HepG2 (cell line): ENCODE data around the gene ATAD1. TPM values are rescaled to one million over a fixed set of nuclear protein-coding genes. Genes with fewer than 3 reads are reported as not detected.
A peak's percentile ranks its signal among the peaks of the same experiment; 100 is the strongest.

Experiments
- ATAC-seq: fragments of 200-7000 bp; cut with Tn5 transposase; 3 replicates; pipeline ENCODE4 v1.9.1; 2020; ENCODE audit warnings: mild to moderate bottlenecking, moderate library complexity
- BruUV-seq: library from RNA; stranded (reverse); fragments of 400-500 nt; replicated peaks from 2 replicates; lab custom pipeline; 2021; lab: Mats Ljungman, UMichigan
- CTCF ChIA-PET: fragments of 300-600 bp; formaldehyde crosslinking; extraction: SDS; loops from one replicate; lab custom pipeline; 2021; ENCODE audit warnings: low total read pairs, inconsistent platforms, low intra/inter-chr PET ratio; lab: Yijun Ruan, JAX
- POLR2A ChIA-PET: fragments of 350-600 bp; sonication (Branson Sonifier 250); formaldehyde crosslinking; loops from one replicate; lab custom pipeline; 2020; ENCODE audit warnings: antibody characterized with exemption, inconsistent platforms; lab: Yijun Ruan, JAX
- DNase-seq: peaks from one replicate; pipeline ENCODE4 v3.0.0-alpha.2; 2015; ENCODE audit warnings: low spot score
- FAIRE-seq: peaks from 3 replicates; lab custom pipeline; 2011; peaks lifted over from hg19 to GRCh38; lab: Jason Lieb, UNC
- H2AFZ ChIP-seq: one replicate; pipeline ENCODE4 v1.6.1; 2011; ENCODE audit warnings: low read length, inconsistent platforms
- H3K27ac ChIP-seq: fragments of 300-600 bp; 3 replicates; pipeline ENCODE4 v1.8.0; 2011; ENCODE audit warnings: mixed run types, mild to moderate bottlenecking, mixed read lengths, low read length, inconsistent platforms; ENCODE audit not compliant: insufficient read depth; ENCODE audit errors: extremely low read length
- H3K27me3 ChIP-seq, 2 experiments: fragments of 200-600 bp in 1 of 2; 2 replicates in 1 of 2; 3 replicates in 1 of 2; pipeline versions ENCODE4 v1.6.0 to v1.8.0; 2011; ENCODE audit warnings: low read length in 2 of 2, mild to moderate bottlenecking in 2 of 2, moderate library complexity in 2 of 2, inconsistent platforms in 1 of 2; ENCODE audit not compliant: insufficient read depth in 2 of 2, control insufficient read depth in 1 of 2
- H3K36me3 ChIP-seq, 2 experiments: fragments of 200-600 bp in 1 of 2; replicated peaks in 1 of 2; 2 replicates in 1 of 2; 3 replicates in 1 of 2; pipeline versions ENCODE4 v1.5.1 to v1.8.0; 2011; ENCODE audit warnings: low read length in 2 of 2, inconsistent platforms in 1 of 2; ENCODE audit not compliant: insufficient read depth in 2 of 2, control insufficient read depth in 1 of 2
- H3K4me1 ChIP-seq: 2 replicates; pipeline ENCODE4 v1.5.1; 2012; ENCODE audit warnings: low read length, inconsistent platforms; ENCODE audit not compliant: insufficient read depth
- H3K4me2 ChIP-seq: 2 replicates; pipeline ENCODE4 v1.6.0; 2011; ENCODE audit warnings: low read depth, low read length, inconsistent platforms
- H3K4me3 ChIP-seq, 3 experiments: fragments of 200-600 bp in 1 of 3; sonication (generic), shearing (Covaris generic) in 1 of 3; replicated peaks in 1 of 3; 2 replicates each; pipeline ENCODE4 v1.5.1; 2011 to 2016; ENCODE audit warnings: low read length in 3 of 3, inconsistent platforms in 2 of 3, low read depth in 2 of 3, mild to moderate bottlenecking in 2 of 3, control low read depth in 1 of 3, mixed read lengths in 1 of 3; ENCODE audit not compliant: insufficient read depth in 1 of 3
- H3K79me2 ChIP-seq: one replicate; pipeline ENCODE4 v1.6.1; 2011; ENCODE audit warnings: low read length, inconsistent platforms; ENCODE audit not compliant: insufficient read depth
- H3K9ac ChIP-seq: 2 replicates; pipeline ENCODE4 v1.6.0; 2011; ENCODE audit warnings: mild to moderate bottlenecking, low read depth, low read length, inconsistent platforms; ENCODE audit not compliant: insufficient read depth
- H3K9me3 ChIP-seq: 2 replicates; pipeline ENCODE4 v1.5.1; 2012; ENCODE audit warnings: mild to moderate bottlenecking, low read length
- H4K20me1 ChIP-seq: 2 replicates; pipeline ENCODE4 v1.6.0; 2011; ENCODE audit warnings: inconsistent platforms, mild to moderate bottlenecking, low read length, moderate library complexity; ENCODE audit not compliant: insufficient read depth
- ATF7 ChIP-seq, 2 experiments: fragments of 450-650 bp in 1 of 2; sonication (generic) in 1 of 2; formaldehyde crosslinking in 1 of 2; IDR thresholded peaks; 2 replicates each; pipeline versions ENCODE4 v1.4.0 to v1.6.1; 2016 to 2020; ENCODE audit warnings: antibody characterized with exemption in 1 of 2, mild to moderate bottlenecking in 1 of 2, missing genetic modification reagents in 1 of 2
- CREB1 ChIP-seq, 2 experiments: fragments of 450-650 bp in 1 of 2; IDR thresholded peaks; 2 replicates each; pipeline ENCODE4 v1.6.1; 2016 to 2017; ENCODE audit warnings: control low read depth in 1 of 2, mild to moderate bottlenecking in 1 of 2, missing compliant biosample characterization in 1 of 2, missing genetic modification characterization in 1 of 2
- FOSL2 ChIP-seq: sonication (generic); formaldehyde crosslinking; IDR thresholded peaks from 2 replicates; pipeline ENCODE4 v1.4.0; 2020; ENCODE audit warnings: missing genetic modification reagents
- KLF6 ChIP-seq: IDR thresholded peaks from 2 replicates; pipeline ENCODE4 v1.8.0; 2016; ENCODE audit warnings: missing biosample characterization, missing genetic modification reagents
- NONO ChIP-seq, 2 experiments: fragments of 450-650 bp in 1 of 2; sonication (generic) in 1 of 2; formaldehyde crosslinking in 1 of 2; IDR thresholded peaks in 1 of 2; conservative IDR thresholded peaks in 1 of 2; 2 replicates each; pipeline versions ENCODE4 v1.6.1 to v1.8.0; 2017 to 2022; ENCODE audit warnings: mild to moderate bottlenecking in 1 of 2, missing genetic modification reagents in 1 of 2, moderate library complexity in 1 of 2
- ZNF136 ChIP-seq: sonication (generic); formaldehyde crosslinking; IDR thresholded peaks from 2 replicates; pipeline ENCODE4 v1.8.1; 2022; ENCODE audit warnings: low read depth, mild to moderate bottlenecking, moderate library complexity, missing genetic modification reagents
- ZNF672 ChIP-seq: sonication (generic); formaldehyde crosslinking; IDR thresholded peaks from 2 replicates; pipeline ENCODE4 v1.8.1; 2022; ENCODE audit warnings: missing genetic modification reagents
- ZNF891 ChIP-seq: sonication (generic); formaldehyde crosslinking; IDR thresholded peaks from 2 replicates; pipeline ENCODE4 v1.5.0; 2020; ENCODE audit warnings: mild to moderate bottlenecking, missing genetic modification reagents
- WGBS: methylation state at CpG from one replicate; pipeline ENCODE4 v1.1.6; 2017; ENCODE audit warnings: low lambda C conversion rate; 5-methylcytosine and 5-hydroxymethylcytosine counted together
- in situ Hi-C: cut with HindIII; loops from 2 replicates; pipeline ENCODE4 v1.10.0; 2017; ENCODE audit warnings: low pct_unique_long_range_greater_than_20kb; ENCODE audit not compliant: extremely low pct_ligation_motif_present
- intact Hi-C: fragments of 100-400 bp; cut with micrococcal nuclease; formaldehyde crosslinking; loops from one replicate; pipeline ENCODE4 v1.10.0; 2022; ENCODE audit not compliant: unreplicated experiment
- polyA plus RNA-seq, 8 experiments: library from polyadenylated mRNA; depleted of rRNA in 3 of 8; stranded (reverse) in 7 of 8; unstranded in 1 of 8; fragments of >200 nt; fragmentation: Illumina TruSeq in 4 of 8; extraction: Trizol in 4 of 8; gene quantifications; 2 replicates each; pipeline versions ENCODE4 v1.2.1 to v1.2.3, GENCODE V29; 2011 to 2016; ENCODE audit warnings: low read depth in 4 of 8, missing spikeins in 1 of 8, mixed read lengths in 1 of 8; ENCODE audit not compliant: insufficient read depth in 1 of 8
- total RNA-seq, 5 experiments: library from RNA; depleted of rRNA; stranded (reverse); fragments of >200 nt; fragmentation: Illumina TruSeq; extraction: Trizol; gene quantifications; 2 replicates each; pipeline ENCODE4 v1.2.3, GENCODE V29; 2016; ENCODE audit warnings: low read depth in 1 of 5

ATAD1 gene
- total and polyA plus RNA-seq, 2 of the 13 experiments (the other 11 are each of a cell fraction or from before 2014, with no cell fraction given) = 14.9 to 28.2 TPM

DNA sequence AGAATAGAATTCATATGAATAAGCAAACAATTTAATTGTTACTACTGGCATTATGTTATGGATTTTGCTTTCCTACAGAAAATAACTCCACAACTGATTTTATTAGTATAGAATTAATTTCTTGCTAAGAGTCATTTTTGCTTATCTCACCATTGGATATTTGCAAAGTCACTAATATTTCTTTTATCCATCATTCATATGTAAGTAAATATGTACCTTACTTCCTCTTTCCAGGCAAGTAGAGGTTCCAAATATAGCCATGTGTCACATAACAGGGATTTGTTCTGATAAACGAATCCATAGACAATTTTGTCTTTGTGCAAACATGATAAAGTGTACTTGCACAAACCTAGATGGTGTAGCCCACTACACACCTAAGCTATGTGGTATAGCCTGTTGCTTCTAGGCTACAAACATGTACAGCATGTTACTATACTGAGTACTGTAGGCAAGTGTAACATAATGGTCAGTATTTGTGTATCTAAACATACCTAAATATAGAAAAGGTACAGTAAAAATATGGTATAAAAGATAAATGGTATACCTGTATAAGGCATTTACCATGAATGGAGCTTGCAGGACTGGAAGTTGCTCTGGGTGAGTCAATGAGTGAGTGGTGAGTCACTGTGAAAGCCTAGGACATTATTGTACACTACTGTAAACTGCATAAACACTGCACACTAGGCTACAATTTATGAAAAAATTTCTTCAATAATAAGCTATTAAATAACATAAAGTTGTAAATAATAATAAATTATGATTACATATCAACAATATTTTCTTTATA is 27.0 kb upstream of the ATAD1 start:
- no peak overlapping the region for H2AFZ ChIP-seq
- no peaks in the 10 kb centered on the region for H3K36me3 ChIP-seq
- intact Hi-C loops = no loop called here
- H3K79me2 ChIP-seq = no peaks in the 10 kb centered on the region
- H3K27ac ChIP-seq = no peak overlapping the region
- no peak overlapping the region for H3K9ac ChIP-seq
- peaks cover 22% of the 10 kb centered on the region for H3K4me1 ChIP-seq
- no peaks in the 10 kb centered on the region for H3K9me3 ChIP-seq
- H3K4me2 ChIP-seq = no peak overlapping the region
- no peak overlapping the region for H3K4me3 ChIP-seq
- FAIRE-seq (no peak), ATAC-seq (no peak), DNase-seq (peak; percentile 9)
- 9% methylated on average over 1 of the region's 1 CpG for WGBS
- no TSS peak for BruUV-seq
- ChIA-PET CTCF (no interaction called here), POLR2A (interaction anchor here (1.0 to 2.4 kb wide), 2 partner anchors 18 to 27 kb away, joined by 3 to 13 read pairs; partner anchors contain the start of genes ATAD1, KLLN and PTEN)
- H3K27me3 ChIP-seq = no peaks in the 10 kb centered on the region
- no peaks in the 10 kb centered on the region for H4K20me1 ChIP-seq
- in situ Hi-C loops = no loop called here
- TF ChIP-seq NONO (IDR thresholded peaks at IDR 0.05) = no peak
- no peak for TF ChIP-seq NONO (CRISPR knock-in tag; conservative IDR thresholded peaks at IDR 0.05)
- TF ChIP-seq FOSL2 (CRISPR knock-in tag) = peak; percentile 37; the same call in 1 of the 2 replicates
- no peak for TF ChIP-seq ZNF136
- no peak for TF ChIP-seq ZNF672
- TF ChIP-seq KLF6 (CRISPR knock-in tag) = no peak

GRCh38 chr10:87843714-87844113 is 25.7 kb upstream of the ATAD1 start:
- DNase-seq (no peak), ATAC-seq (no peak), FAIRE-seq (no peak)
- Histone ChIP-seq H3K9ac (no peak overlapping the region), H3K9me3 (no peaks in the 10 kb centered on the region), H3K27me3 (no peaks in the 10 kb centered on the region), H4K20me1 (no peaks in the 10 kb centered on the region), H3K4me1 (peaks cover 21% of the 10 kb centered on the region), H2AFZ (no peak overlapping the region), H3K4me3 (no peak overlapping the region), H3K4me2 (no peak overlapping the region), H3K79me2 (no peaks in the 10 kb centered on the region), H3K27ac (peak overlapping the region; percentile 31), H3K36me3 (no peaks in the 10 kb centered on the region)
- POLR2A ChIA-PET = no interaction called here
- CTCF ChIA-PET = no interaction called here
- in situ Hi-C loops (no loop called here), intact Hi-C loops (no loop called here)
- TF ChIP-seq ZNF891 (CRISPR knock-in tag) (no peak), ATF7 (IDR thresholded peaks at IDR 0.05) (peak; percentile 92), ATF7 (CRISPR knock-in tag; IDR thresholded peaks at IDR 0.05) (no peak), CREB1 (IDR thresholded peaks at IDR 0.05) (peak; percentile 80), CREB1 (CRISPR knock-in tag; IDR thresholded peaks at IDR 0.05) (no peak)
- WGBS = 98% methylated on average over 4 of the region's 4 CpGs
- TSS peak; percentile 97 for BruUV-seq
